ENCODE measurements around the gene DCPS. TPM values are rescaled to one million over a fixed set of nuclear protein-coding genes. Genes with fewer than 3 reads are reported as not detected.
A peak's percentile ranks its signal among the peaks of the same experiment; 100 is the strongest.

The DCPS gene
- total RNA-seq, 2 experiments from 2014 or later: 27.4 to 29.1 TPM

DNA sequence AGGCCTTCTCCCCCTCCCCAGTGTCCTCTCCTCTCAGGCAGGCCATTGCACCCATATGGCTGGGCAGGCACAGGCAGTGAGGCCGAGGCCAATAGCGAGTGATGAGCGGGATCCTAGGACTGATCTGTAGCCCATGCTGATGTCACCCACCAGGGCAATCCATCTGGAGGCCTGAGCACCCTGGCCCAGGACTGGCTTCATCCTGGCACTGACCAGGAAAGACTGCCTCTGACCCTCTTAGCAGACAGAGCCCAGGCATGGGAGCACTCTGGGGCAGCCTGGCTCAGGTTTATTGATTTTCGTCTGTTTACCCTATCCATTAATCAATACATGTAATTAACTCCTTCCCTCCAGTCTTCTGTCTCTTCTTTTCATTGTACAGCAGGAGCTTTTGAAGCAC lies 26.1 kb upstream of the DCPS start:
- Mint-ChIP-seq H3K9me3 (no peaks in the 10 kb centered on the region), H3K27me3 (no peaks in the 10 kb centered on the region), H3K27ac (no peak overlapping the region), H3K4me1 (peaks cover 18% of the 10 kb centered on the region), H3K36me3 (peaks cover 22% of the 10 kb centered on the region), H3K4me3 (no peak overlapping the region)
- POLR2A ChIA-PET: no interaction called here
- DNase-seq: no peak
- no peak for ATAC-seq (ENCODE audit: low read depth)

DNA sequence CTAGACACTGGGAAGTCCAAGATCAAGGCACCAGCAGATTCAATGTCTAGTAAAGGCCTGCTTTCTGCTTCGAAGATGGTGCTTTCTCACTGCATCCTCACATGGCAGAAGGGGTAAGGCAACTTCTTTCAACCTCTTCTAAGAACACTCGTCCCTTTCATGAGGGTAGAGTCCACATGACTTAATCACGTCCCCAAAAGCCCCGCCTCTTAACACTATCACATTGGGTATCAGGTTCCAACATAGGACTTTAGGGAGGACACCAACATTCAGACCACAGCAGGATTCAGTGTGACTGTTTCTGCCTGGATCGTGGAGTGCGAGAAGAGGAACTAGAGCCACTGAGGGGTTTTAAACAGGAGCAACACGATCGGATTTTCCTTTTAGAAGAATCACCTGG lies 24.7 kb upstream of the DCPS start:
- POLR2A ChIA-PET: interaction anchor here (4.9 kb wide), 1 partner anchor 10 kb away, joined by 52 read pairs; the partner anchor contains the start of genes FOXRED1 and SRPRA
- Mint-ChIP-seq H3K9me3 (no peaks in the 10 kb centered on the region), H3K36me3 (peaks cover 24% of the 10 kb centered on the region), H3K4me1 (peaks cover 24% of the 10 kb centered on the region), H3K27ac (peak overlapping the region; percentile 80), H3K27me3 (no peaks in the 10 kb centered on the region), H3K4me3 (no peak overlapping the region)
- ATAC-seq (ENCODE audit: low read depth) (no peak), DNase-seq (no peak)

DNA sequence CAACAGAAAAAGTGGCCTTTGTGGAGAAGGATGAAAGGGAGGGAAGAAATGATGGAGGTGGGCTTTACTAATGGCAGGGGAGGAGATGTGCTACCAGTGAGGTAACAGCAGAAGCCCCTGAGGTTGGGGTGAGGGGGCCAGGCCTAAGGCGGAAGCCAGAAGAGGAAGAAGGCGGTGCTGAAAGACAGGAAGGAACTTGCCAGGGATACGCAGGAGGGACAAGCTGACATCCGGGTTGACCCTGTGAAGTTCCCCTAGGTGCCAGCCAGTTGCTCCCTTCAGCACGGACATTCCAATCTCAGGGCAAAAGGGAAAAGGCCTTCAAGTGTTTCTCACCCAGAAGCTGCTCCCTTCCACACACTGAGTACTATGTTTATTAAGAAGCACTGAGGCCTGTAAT lies 23.3 kb upstream of the DCPS start:
- Mint-ChIP-seq H3K9me3 (no peaks in the 10 kb centered on the region), H3K36me3 (peaks cover 19% of the 10 kb centered on the region), H3K27me3 (no peaks in the 10 kb centered on the region), H3K4me3 (peak overlapping the region; percentile 29), H3K27ac (peak overlapping the region; percentile 80), H3K4me1 (peaks cover 34% of the 10 kb centered on the region)
- POLR2A ChIA-PET: interaction anchor here (0.6 to 4.9 kb wide), 2 partner anchors 12 to 84 kb away, joined by 3 to 52 read pairs; partner anchors contain the start of genes FOXRED1 and SRPRA
- ATAC-seq (ENCODE audit: low read depth) (no peak), DNase-seq (no peak)

DNA sequence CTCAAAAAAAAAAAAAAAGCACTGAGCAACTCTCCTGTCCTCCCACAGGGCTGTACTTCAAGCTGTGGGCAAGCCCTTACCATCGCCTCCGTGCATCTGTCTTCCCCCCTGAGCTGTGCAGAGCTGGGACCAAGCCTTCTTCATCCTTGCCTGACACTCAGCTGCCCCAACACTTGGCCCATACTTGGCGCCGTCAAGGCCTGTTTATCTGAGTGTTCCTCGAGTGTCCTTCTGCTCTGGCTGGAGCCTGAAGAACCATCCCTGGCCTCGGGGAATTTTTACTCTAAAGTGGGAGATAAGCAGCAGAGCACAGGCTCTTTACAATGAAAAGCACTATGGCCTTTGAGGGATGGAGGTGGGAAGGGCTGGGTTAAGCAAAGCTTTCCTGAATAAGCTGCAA lies 22.6 kb upstream of the DCPS start:
- H3K9me3 Mint-ChIP-seq: no peaks in the 10 kb centered on the region
- H3K4me1 Mint-ChIP-seq: peaks cover 34% of the 10 kb centered on the region
- ATAC-seq (ENCODE audit: low read depth): no peak
- POLR2A ChIA-PET: interaction anchor here (4.9 kb wide), 1 partner anchor 12 kb away, joined by 52 read pairs; the partner anchor contains the start of genes FOXRED1 and SRPRA
- no peak for DNase-seq
- peak overlapping the region; percentile 92 for H3K27ac Mint-ChIP-seq
- peak overlapping the region; percentile 98 for H3K4me3 Mint-ChIP-seq
- no peaks in the 10 kb centered on the region for H3K27me3 Mint-ChIP-seq
- peaks cover 14% of the 10 kb centered on the region for H3K36me3 Mint-ChIP-seq

DNA sequence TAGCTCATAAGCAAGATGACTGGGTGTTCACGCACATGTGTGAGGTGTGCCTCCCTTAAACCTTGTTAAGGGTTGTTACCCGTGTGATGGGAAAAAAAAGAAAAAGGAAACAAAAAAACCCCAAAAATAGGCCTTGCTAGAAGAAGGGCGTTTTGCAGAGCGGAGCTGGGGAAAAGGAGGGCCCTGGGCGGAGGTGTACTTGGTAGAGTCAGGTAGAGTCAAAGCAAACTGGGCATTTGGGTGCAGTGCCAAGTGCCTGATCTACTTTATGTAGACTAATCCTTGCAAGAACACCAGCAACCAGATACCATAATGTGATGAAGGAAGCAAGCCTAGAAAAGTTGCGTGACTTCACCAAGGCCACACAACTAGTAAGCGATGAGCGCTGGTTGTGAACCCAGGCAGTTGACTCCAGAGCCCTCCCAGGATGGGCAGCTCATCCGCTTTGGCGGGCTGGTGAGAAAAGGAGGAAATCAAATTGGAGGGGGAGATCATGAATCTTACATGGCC lies 22.1 kb upstream of the DCPS start:
- DNase-seq (no peak), ATAC-seq (ENCODE audit: low read depth) (no peak)
- H3K4me3 Mint-ChIP-seq: peak overlapping the region; percentile 98
- POLR2A ChIA-PET: interaction anchor here (1.0 to 4.9 kb wide), 4 partner anchors 10 to 394 kb away, joined by 3 to 52 read pairs (median 6); partner anchors contain the start of genes FOXRED1, HYLS1 and SRPRA
- peaks cover 15% of the 10 kb centered on the region for H3K36me3 Mint-ChIP-seq
- peak overlapping the region; percentile 92 for H3K27ac Mint-ChIP-seq
- no peaks in the 10 kb centered on the region for H3K27me3 Mint-ChIP-seq
- H3K9me3 Mint-ChIP-seq: no peaks in the 10 kb centered on the region
- peaks cover 34% of the 10 kb centered on the region for H3K4me1 Mint-ChIP-seq

DNA sequence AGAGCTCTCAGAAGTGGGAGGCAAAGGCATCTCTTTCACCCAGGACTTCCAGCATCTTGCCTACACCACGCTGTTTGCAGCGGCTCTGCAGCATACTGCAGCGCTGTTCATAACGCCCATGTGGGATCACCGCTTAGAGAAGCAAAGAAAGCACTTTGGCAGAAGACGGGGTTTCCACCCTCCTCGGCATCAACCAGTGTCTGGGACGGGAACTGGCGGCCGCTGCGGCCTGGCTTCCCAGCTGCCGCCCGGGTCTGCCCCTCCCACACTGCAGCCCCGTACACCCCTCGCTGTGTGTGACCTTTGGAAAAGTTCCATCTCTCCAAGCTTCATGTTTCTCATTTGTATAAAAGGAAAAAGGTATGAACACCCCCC lies 21.5 kb upstream of the DCPS start:
- peak overlapping the region; percentile 92 for H3K27ac Mint-ChIP-seq
- POLR2A ChIA-PET: interaction anchor here (0.7 to 4.9 kb wide), 5 partner anchors 10 to 395 kb away, joined by 3 to 52 read pairs (median 5); partner anchors contain the start of genes DCPS, FOXRED1, HYLS1 and SRPRA
- no peaks in the 10 kb centered on the region for H3K27me3 Mint-ChIP-seq
- H3K9me3 Mint-ChIP-seq: no peaks in the 10 kb centered on the region
- peaks cover 18% of the 10 kb centered on the region for H3K36me3 Mint-ChIP-seq
- H3K4me3 Mint-ChIP-seq: peak overlapping the region; percentile 98
- DNase-seq (peak; percentile 53), ATAC-seq (ENCODE audit: low read depth) (peak; percentile 27)
- H3K4me1 Mint-ChIP-seq: peaks cover 34% of the 10 kb centered on the region

DNA sequence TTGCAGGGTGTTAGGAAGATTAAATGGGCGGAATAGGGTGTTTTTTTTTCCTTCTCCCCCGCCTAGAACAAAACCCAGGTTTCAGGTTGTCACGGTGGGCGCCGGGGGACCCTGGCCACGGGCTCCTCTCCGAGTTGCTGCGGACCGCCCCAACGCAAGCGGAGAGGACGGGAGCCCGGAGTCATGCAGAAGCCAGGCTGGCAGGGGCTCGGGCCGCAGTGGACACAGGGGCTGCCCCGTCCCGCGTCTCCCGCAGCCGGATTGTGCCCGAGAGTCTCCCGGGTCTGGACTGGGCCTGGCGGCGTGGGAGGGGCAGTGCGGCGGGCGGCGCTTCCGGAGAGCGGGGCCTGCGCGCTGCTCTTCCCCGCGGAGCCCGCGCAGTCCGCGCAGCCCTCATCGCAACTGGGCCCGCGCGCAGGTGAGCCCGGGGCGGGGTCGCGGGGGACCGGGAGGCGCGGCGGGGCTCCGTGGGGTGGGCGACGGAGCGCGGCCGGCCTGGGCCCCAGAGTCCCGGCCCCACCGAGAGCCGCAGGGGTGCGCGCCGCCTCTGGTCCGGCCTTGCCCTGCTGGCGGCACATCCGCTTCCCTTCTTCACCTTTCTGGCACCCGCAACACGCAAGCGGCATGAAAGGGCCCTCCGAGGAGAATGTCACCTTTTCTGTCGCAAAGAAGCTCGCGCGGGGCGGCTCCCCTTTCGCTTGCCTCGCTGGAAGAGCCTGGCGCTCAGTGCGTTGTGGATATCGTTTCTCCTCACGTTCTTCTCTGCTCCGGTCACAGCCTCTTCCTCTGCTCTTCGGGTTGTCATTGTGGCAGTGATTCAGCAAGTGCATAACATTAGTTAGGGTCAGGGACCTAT lies 20.9 kb upstream of the DCPS start, which contains the start of gene TIRAP:
TSS of gene TIRAP (plus strand) at position 358 of the 856 bp plus-strand sequence. CDS start 7,802 bp downstream, outside the sequence.
- peak within 1 kb of the TSS; percentile 98 for H3K27ac Mint-ChIP-seq
- H3K4me1 Mint-ChIP-seq: peaks cover 34% of the 10 kb centered on the region
- DNase-seq (peak; percentile 80), ATAC-seq (ENCODE audit: low read depth) (peak; percentile 78)
- H3K4me3 Mint-ChIP-seq: peak within 1 kb of the TSS; percentile 98
- POLR2A ChIA-PET: interaction anchor here (0.7 to 4.9 kb wide), 9 partner anchors 10 to 396 kb away, joined by 3 to 52 read pairs (median 5); partner anchors contain the start of genes DCPS, FOXRED1, HYLS1 and SRPRA
- H3K9me3 Mint-ChIP-seq: no peaks in the 10 kb centered on the region
- no peaks in the 10 kb centered on the region for H3K27me3 Mint-ChIP-seq
- peaks cover 16% of the 10 kb centered on the region for H3K36me3 Mint-ChIP-seq

DNA sequence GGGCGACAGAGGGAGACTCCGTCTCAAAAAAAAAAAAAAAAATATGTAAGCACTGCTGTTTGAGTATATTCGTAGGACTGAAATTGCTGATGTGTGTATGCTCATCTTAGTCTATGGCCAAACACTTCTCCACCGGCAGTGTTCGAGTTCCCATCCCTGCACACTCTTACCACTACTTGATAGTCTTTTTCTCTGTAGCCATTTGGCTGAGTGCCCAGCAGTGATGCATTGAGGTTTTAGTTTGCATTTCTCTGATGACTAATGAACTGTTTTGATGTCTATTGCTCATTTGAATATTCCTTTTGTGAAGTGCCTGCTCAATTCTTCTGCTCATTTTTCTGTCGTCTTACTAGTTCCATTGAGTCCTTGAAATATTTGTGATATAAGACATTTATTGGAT lies 19.0 kb upstream of the DCPS start:
- H3K4me1 Mint-ChIP-seq: peaks cover 32% of the 10 kb centered on the region
- H3K4me3 Mint-ChIP-seq: peak overlapping the region; percentile 98
- no peak for ATAC-seq (ENCODE audit: low read depth)
- no peak for DNase-seq
- H3K9me3 Mint-ChIP-seq: no peaks in the 10 kb centered on the region
- POLR2A ChIA-PET: interaction anchor here (1.8 kb wide), 1 partner anchor 16 kb away, joined by 15 read pairs; no protein-coding TSS in a partner anchor
- H3K36me3 Mint-ChIP-seq: peaks cover 11% of the 10 kb centered on the region
- H3K27ac Mint-ChIP-seq: peak overlapping the region; percentile 9
- H3K27me3 Mint-ChIP-seq: no peaks in the 10 kb centered on the region

DNA sequence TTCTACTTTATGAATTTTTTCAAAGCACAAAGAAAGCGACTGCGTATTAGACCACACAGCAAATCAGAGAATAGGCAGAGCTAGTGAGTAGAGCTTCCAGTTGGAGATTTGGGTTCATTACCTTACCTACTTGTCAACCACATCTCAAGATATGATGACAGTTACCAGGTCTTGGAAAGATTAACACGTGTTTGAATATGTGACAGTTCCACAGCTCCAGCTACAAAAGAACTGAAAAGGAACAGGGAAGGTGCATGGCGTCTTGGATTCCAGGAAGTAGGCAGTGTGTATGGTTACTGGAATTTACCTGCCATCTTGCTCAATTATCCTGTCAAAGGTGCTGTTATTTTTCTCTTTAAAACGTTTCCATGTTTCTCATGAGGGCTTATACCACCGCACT lies 15.6 kb upstream of the DCPS start:
- no peak overlapping the region for H3K27ac Mint-ChIP-seq
- H3K9me3 Mint-ChIP-seq: no peaks in the 10 kb centered on the region
- H3K36me3 Mint-ChIP-seq: peaks cover 11% of the 10 kb centered on the region
- no peak overlapping the region for H3K4me3 Mint-ChIP-seq
- DNase-seq (no peak), ATAC-seq (ENCODE audit: low read depth) (no peak)
- H3K27me3 Mint-ChIP-seq: no peaks in the 10 kb centered on the region
- POLR2A ChIA-PET: no interaction called here
- peaks cover 17% of the 10 kb centered on the region for H3K4me1 Mint-ChIP-seq

DNA sequence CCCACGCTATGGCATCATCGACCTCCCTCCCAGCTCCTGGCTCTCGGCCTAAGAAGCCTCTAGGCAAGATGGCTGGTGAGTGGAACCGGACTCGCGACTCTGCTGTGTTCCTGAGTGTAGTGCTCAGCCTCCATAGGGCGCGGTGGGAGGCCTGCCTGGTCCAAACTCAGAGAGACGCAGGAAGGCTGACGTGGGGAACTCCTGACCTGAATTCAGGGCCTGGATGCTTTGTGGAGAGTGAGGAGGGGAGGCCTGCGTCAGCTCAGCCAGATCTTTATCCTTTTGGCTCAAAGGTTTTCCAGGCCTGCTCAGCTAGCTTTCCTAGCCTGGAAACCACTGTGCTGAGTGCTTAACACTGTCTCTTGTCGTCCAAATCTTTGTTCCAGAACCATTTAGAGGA lies 13.0 kb upstream of the DCPS start:
- no peak for DNase-seq
- no peaks in the 10 kb centered on the region for H3K9me3 Mint-ChIP-seq
- H3K4me3 Mint-ChIP-seq: no peak overlapping the region
- POLR2A ChIA-PET: no interaction called here
- no peak for ATAC-seq (ENCODE audit: low read depth)
- H3K27ac Mint-ChIP-seq: no peak overlapping the region
- H3K27me3 Mint-ChIP-seq: no peaks in the 10 kb centered on the region
- H3K36me3 Mint-ChIP-seq: peaks cover 15% of the 10 kb centered on the region
- H3K4me1 Mint-ChIP-seq: peaks cover 4% of the 10 kb centered on the region

DNA sequence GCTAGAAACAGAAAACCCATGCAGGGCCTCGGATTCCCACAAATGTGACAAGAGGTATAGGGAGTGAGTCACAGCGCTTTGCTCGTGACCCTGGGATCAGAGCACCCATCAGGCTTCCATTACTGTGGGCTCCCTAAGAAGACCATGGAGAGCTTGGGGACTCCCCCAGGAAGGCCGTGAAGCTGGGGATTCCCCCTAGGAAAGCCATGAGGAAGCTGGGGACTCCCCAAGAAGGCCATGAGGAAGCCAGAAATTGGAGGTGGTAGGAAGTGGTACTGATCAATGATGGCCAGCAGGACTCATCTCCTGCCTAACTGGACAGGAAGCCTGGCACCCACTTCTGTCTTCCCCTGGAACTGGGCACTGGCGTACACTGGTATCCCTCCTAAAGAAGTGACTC lies 10.1 kb upstream of the DCPS start:
- H3K27me3 Mint-ChIP-seq: no peaks in the 10 kb centered on the region
- POLR2A ChIA-PET: interaction anchor here (0.9 kb wide), 1 partner anchor 10 kb away, joined by 3 read pairs; the partner anchor contains the start of gene DCPS
- ATAC-seq (ENCODE audit: low read depth) (no peak), DNase-seq (no peak)
- H3K27ac Mint-ChIP-seq: no peak overlapping the region
- no peak overlapping the region for H3K4me3 Mint-ChIP-seq
- peaks cover 13% of the 10 kb centered on the region for H3K36me3 Mint-ChIP-seq
- peaks cover 9% of the 10 kb centered on the region for H3K4me1 Mint-ChIP-seq
- H3K9me3 Mint-ChIP-seq: no peaks in the 10 kb centered on the region

DNA sequence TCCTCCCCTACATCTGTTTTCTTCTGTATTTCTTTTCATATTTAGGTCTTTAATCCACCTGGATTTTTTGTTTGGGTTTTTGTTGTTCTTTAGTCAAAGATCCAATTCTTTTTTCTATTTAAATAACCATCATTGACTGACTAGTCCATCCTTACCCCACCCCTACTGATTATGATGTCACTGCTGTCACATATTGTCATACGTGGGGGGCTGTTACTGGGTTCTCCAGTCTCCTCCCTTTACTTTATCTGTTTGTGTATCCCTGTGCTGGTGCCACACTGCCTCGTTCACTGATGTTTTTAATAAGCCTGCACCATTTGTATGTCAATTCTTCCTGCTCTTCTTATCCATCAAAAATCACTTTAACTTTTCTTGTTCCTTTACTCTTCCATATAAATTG lies 6.9 kb upstream of the DCPS start:
- Mint-ChIP-seq H3K4me1 (peaks cover 12% of the 10 kb centered on the region), H3K9me3 (no peaks in the 10 kb centered on the region), H3K36me3 (peaks cover 17% of the 10 kb centered on the region), H3K27me3 (no peaks in the 10 kb centered on the region), H3K27ac (no peak overlapping the region), H3K4me3 (no peak overlapping the region)
- DNase-seq: no peak
- POLR2A ChIA-PET: no interaction called here
- no peak for ATAC-seq (ENCODE audit: low read depth)

DNA sequence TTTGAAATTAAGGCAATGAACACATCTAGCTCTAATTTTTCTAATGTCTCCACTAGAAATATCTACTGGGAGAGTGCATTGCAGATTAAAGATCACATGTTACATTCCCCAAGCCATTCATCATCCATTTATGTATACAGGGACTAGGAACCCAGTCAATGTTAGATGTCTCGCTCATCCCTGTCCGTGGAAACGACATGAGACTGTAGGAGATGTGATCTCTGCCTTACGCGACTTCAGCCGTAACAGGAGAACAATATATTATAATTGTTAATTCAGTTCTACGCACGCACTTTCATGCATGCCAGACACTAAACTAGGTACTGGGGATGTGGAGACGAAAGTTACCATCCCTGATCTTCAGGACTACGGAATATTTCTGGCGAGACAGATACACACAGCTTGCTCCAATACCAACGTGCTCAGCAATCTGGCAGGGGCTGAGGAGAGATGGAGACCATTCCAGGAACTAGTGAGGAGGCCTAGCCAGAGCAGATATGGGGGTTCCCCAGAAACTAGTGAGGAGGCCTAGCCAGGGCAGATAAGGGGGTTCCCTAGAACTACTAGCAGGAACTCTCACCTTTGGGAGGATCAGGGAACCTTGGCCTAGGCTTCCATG lies 706 bp downstream of the DCPS start:
- H3K27ac Mint-ChIP-seq: peak overlapping the region; percentile 96
- peaks cover 22% of the 10 kb centered on the region for H3K4me1 Mint-ChIP-seq
- POLR2A ChIA-PET: interaction anchor here (0.6 to 1.4 kb wide), 11 partner anchors 9 to 173 kb away, joined by 3 to 19 read pairs (median 5); partner anchors contain the start of genes FOXRED1, SRPRA and ST3GAL4
- H3K9me3 Mint-ChIP-seq: no peaks in the 10 kb centered on the region
- peak overlapping the region; percentile 88 for H3K4me3 Mint-ChIP-seq
- no peak for ATAC-seq (ENCODE audit: low read depth)
- DNase-seq: no peak
- H3K27me3 Mint-ChIP-seq: no peaks in the 10 kb centered on the region
- H3K36me3 Mint-ChIP-seq: peaks cover 11% of the 10 kb centered on the region
